HG03457 (cell line): ENCODE results near the gene SLC8A2.
"Not testable (repeated sequence)": the region's sequence is repeated elsewhere in the genome, so short reads cannot be mapped to it uniquely, and the experiment has no call there.

Source experiments
- ATAC-seq: cut with Tn5 transposase; IDR thresholded peaks from one replicate; pipeline ENCODE4 v1.9.1; 2021; ENCODE audit warnings: moderate number of reproducible peaks; ENCODE audit not compliant: unreplicated experiment

SLC8A2 gene

GRCh38 chr19:47384533-47384932 is 87.2 kb downstream of the SLC8A2 start:
- not testable (repeated sequence) for ATAC-seq

DNA sequence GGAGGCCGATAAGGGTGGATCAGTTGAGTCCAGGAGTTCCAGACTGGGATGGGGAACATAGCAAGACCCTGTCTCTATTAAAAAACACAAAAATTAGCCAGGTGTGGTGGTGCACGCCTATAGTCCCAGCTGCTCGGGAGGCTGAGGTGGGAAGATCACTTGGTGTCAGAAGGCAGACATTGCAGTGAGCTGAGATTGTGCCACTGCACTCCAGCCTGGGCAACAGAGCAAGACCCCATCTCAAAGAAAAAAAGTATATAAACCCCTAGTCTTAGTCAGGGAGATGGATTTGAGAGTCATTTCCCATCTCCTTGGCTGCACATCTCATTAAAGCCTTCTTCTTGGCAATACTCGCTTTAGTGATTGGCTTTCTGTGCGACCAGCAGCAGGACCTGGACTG is 87.8 kb downstream of the SLC8A2 start:
- not testable (repeated sequence) for ATAC-seq

GRCh38 chr19:47381653-47382279 is 89.9 kb downstream of the SLC8A2 start:
- no peak for ATAC-seq

DNA sequence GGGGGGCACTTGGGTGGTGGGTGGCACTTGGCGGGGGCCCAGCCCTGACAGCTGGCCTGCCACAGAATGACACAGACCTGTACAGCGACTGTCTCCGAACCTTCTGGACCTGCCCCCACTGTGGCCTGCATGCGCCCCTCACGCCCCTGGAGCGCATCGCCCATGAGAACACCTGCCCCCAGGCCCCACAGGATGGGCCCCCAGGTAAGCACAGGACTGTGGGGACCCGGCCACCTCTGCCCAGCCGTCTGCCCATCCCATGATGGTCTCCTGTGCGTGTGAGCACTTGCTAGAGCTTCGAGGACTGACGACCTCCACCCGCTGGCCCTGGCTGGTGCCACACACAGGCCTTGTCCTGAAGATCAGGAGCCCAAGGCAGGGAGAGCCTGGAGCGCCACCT is 90.6 kb downstream of the SLC8A2 start:
- no peak for ATAC-seq

DNA sequence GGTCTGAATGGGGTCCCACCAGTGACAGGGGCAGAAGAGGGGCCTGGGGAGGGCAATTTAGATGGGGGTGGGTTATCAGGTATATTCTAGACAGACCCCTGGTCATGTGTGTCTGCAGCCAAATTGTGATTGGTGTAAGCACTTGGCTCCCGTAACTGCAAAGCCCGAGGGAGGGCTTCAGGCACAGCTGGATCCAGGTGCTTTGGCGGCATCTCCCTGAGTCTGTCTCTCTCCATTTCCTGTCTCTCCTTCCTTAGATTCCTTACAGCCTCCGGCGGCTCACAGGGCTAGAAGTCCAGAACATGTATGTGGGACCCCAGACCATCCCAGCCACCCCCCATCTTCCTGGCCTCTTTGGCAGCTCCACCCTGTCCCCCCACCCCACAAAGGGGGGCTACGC is 91.1 kb downstream of the SLC8A2 start:
- no peak for ATAC-seq

DNA sequence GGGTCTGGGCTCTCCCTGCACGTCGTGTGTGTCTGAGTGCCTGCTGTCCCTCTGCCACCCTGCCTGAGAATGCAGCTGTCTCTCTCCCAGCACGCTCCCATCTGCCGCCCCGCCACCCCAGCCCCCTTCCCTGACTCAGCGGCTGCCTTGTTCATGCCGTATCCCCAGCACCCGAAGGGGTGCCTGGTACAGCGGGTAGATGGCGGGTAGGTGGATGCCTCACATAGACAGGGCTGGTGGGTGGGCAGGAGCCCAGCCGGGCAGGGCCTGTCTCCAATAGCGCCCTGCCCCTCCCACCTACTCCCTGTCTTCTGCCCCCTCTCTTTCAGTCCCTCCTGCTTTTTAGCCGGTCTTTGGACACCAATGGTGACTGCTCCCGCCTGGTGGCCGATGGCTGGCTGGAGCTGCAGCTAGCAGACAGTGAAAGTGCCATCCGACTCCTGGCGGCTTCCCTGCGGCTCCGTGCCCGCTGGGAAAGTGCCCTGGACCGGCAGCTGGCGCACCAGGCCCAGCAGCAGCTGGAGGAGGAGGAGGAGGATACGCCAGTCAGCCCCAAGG is 92.2 kb downstream of the SLC8A2 start:
- ATAC-seq: no peak

DNA sequence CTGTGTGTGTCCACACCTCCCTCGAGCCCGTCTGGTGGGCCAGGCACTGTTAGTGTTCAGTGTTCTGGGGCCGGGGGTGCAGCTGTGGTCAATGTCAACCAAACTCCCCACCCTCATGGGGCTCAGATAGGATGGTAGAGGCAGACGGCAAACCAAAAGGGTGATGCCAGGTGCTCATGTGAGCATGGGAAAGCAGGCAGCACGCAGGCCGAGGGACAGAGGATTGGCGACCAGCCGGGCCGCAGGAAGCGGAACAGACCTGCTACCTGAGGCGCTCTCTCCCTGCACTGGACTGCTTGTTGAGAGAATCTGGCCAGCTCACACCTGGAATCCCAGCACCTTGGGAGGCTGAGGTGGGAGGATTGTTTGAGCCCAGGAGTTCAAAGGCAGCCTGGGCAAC is 93.4 kb downstream of the SLC8A2 start:
- no peak for ATAC-seq
